HEK293 (cell line): ENCODE results near the gene GMPR2.
"Not testable (repeated sequence)": the region's sequence is repeated elsewhere in the genome, so short reads cannot be mapped to it uniquely, and the experiment has no call there.

Source experiments
- CTCF ChIA-PET: fragments of 350-600 bp; formaldehyde crosslinking; extraction: SDS; loops from one replicate; lab custom pipeline; 2021; ENCODE audit warnings: antibody characterized with exemption; lab: Yijun Ruan, JAX
- POLR2A ChIA-PET: fragments of 300-600 bp; formaldehyde crosslinking; extraction: SDS; loops from one replicate; lab custom pipeline; 2020; ENCODE audit warnings: antibody characterized with exemption, inconsistent platforms; lab: Yijun Ruan, JAX
- H3K27ac ChIP-seq: fragments of 200-500 bp; sonication (Bioruptor generic); 2 replicates; pipeline ENCODE4 v1.5.1; 2014; ENCODE audit warnings: low read depth, low read length, control low read depth, inconsistent platforms; ENCODE audit errors: extremely low read depth
- H3K36me3 ChIP-seq, 2 experiments: fragments of 200-500 bp in 1 of 2; sonication (Bioruptor generic) in 1 of 2; 1 replicate in 1 of 2; 2 replicates in 1 of 2; pipeline ENCODE4 v1.5.1; 2014 to 2017; ENCODE audit warnings: inconsistent platforms in 2 of 2, low read length in 2 of 2; ENCODE audit not compliant: control insufficient read depth in 2 of 2, insufficient read depth in 1 of 2
- H3K4me1 ChIP-seq: fragments of 200-500 bp; sonication (Bioruptor generic); 2 replicates; pipeline ENCODE4 v1.5.1; 2014; ENCODE audit warnings: mild to moderate bottlenecking, low read length, inconsistent platforms; ENCODE audit not compliant: control insufficient read depth, insufficient read depth
- H3K4me3 ChIP-seq: 2 replicates; pipeline ENCODE4 v1.5.1; 2011; ENCODE audit warnings: low read depth, mild to moderate bottlenecking, control low read depth, low read length, moderate library complexity
- H3K9me3 ChIP-seq: fragments of 200-500 bp; sonication (Bioruptor generic); 2 replicates; pipeline ENCODE4 v1.5.1; 2014; ENCODE audit warnings: low read depth, low read length, inconsistent platforms; ENCODE audit not compliant: control insufficient read depth, insufficient read depth
- EGR2 ChIP-seq: fragments of 450-650 bp; formaldehyde crosslinking; IDR thresholded peaks from 2 replicates; pipeline ENCODE4 v1.5.1; 2016; ENCODE audit warnings: low read depth, missing biosample characterization, missing genetic modification characterization
- GLIS1 ChIP-seq: fragments of 450-650 bp; formaldehyde crosslinking; IDR thresholded peaks from 2 replicates; pipeline ENCODE4 v1.5.1; 2016; ENCODE audit warnings: missing biosample characterization, missing genetic modification characterization
- ZFHX2 ChIP-seq: fragments of 450-650 bp; formaldehyde crosslinking; conservative IDR thresholded peaks from 2 replicates; pipeline ENCODE4 v1.5.1; 2016; ENCODE audit warnings: missing biosample characterization, missing genetic modification characterization
- ZNF274 ChIP-seq, 2 experiments: fragments of 200-500 bp in 1 of 2; fragments of 450-650 bp in 1 of 2; sonication (Bioruptor generic) in 1 of 2; formaldehyde crosslinking in 1 of 2; IDR thresholded peaks; 2 replicates each; pipeline versions ENCODE4 v1.5.1 to v1.6.1; 2014 to 2016; ENCODE audit warnings: borderline replicate concordance in 1 of 2, inconsistent platforms in 1 of 2, low read length in 1 of 2, missing biosample characterization in 1 of 2, missing genetic modification characterization in 1 of 2
- ZNF677 ChIP-seq: fragments of 450-650 bp; IDR thresholded peaks from 2 replicates; pipeline ENCODE4 v1.5.0; 2018; ENCODE audit warnings: missing biosample characterization, mild to moderate bottlenecking, missing genetic modification characterization, moderate library complexity
- ZNF747 ChIP-seq: fragments of 450-650 bp; formaldehyde crosslinking; IDR thresholded peaks from 2 replicates; pipeline ENCODE4 v1.5.1; 2016; ENCODE audit warnings: missing biosample characterization, missing genetic modification characterization
- ZNF792 ChIP-seq: fragments of 450-650 bp; formaldehyde crosslinking; IDR thresholded peaks from 2 replicates; pipeline ENCODE4 v1.5.1; 2016; ENCODE audit warnings: missing biosample characterization, missing genetic modification characterization
- ZNF843 ChIP-seq: fragments of 450-650 bp; formaldehyde crosslinking; IDR thresholded peaks from 2 replicates; pipeline ENCODE4 v1.5.1; 2016; ENCODE audit warnings: missing biosample characterization, missing genetic modification characterization
- TF ChIP-seq, protein P1 (sequence below): fragments of 450-650 bp; formaldehyde crosslinking; IDR thresholded peaks from 2 replicates; pipeline ENCODE4 v1.5.1; 2016; ENCODE audit warnings: missing biosample characterization, missing genetic modification characterization
- TF ChIP-seq, protein P2 (sequence below): fragments of 450-650 bp; formaldehyde crosslinking; IDR thresholded peaks from 2 replicates; pipeline ENCODE4 v1.5.1; 2016; ENCODE audit warnings: missing biosample characterization, missing genetic modification characterization, low read depth

GMPR2 gene

GRCh38 chr14:24198814-24199524, 33.8 kb upstream of the GMPR2 start:
- CTCF ChIA-PET: no interaction called here
- Histone ChIP-seq H3K4me3 (no peak overlapping the region), H3K36me3 (peaks cover 4 to 31% of the 10 kb centered on the region in 2 experiments; a peak in 2 of 3 replicates), H3K9me3 (no peaks in the 10 kb centered on the region)
- TF ChIP-seq GLIS1: 0 out of 2 replicates have a peak, but pooled peaks have one; percentile 11
- no peak for TF ChIP-seq ZNF843
- TF ChIP-seq ZNF747 (tag by site-specific recombination): no peak
- peak; percentile 61 for TF ChIP-seq ZFHX2 (tag by site-specific recombination)
- TF ChIP-seq, protein P1, sequence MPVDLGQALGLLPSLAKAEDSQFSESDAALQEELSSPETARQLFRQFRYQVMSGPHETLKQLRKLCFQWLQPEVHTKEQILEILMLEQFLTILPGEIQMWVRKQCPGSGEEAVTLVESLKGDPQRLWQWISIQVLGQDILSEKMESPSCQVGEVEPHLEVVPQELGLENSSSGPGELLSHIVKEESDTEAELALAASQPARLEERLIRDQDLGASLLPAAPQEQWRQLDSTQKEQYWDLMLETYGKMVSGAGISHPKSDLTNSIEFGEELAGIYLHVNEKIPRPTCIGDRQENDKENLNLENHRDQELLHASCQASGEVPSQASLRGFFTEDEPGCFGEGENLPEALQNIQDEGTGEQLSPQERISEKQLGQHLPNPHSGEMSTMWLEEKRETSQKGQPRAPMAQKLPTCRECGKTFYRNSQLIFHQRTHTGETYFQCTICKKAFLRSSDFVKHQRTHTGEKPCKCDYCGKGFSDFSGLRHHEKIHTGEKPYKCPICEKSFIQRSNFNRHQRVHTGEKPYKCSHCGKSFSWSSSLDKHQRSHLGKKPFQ (tag by site-specific recombination): peak; percentile 46; the same call in 1 of the 2 replicates
- TF ChIP-seq ZNF792 (tag by site-specific recombination): no peak
- TF ChIP-seq ZNF677 (tag by site-specific recombination): no peak
- TF ChIP-seq, protein P2, sequence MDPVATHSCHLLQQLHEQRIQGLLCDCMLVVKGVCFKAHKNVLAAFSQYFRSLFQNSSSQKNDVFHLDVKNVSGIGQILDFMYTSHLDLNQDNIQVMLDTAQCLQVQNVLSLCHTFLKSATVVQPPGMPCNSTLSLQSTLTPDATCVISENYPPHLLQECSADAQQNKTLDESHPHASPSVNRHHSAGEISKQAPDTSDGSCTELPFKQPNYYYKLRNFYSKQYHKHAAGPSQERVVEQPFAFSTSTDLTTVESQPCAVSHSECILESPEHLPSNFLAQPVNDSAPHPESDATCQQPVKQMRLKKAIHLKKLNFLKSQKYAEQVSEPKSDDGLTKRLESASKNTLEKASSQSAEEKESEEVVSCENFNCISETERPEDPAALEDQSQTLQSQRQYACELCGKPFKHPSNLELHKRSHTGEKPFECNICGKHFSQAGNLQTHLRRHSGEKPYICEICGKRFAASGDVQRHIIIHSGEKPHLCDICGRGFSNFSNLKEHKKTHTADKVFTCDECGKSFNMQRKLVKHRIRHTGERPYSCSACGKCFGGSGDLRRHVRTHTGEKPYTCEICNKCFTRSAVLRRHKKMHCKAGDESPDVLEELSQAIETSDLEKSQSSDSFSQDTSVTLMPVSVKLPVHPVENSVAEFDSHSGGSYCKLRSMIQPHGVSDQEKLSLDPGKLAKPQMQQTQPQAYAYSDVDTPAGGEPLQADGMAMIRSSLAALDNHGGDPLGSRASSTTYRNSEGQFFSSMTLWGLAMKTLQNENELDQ: no peak
- TF ChIP-seq ZNF274 (IDR thresholded peaks at IDR 0.05; ENCODE audit: low read length): no peak
- peak; percentile 62; the same call in 1 of the 2 replicates for TF ChIP-seq ZNF274 (tag by site-specific recombination; IDR thresholded peaks at IDR 0.05; ENCODE audit: borderline replicate concordance)
- peak; percentile 60 for TF ChIP-seq EGR2
- TF ChIP-seq, all 188 proteins: peak for 5
- Histone ChIP-seq H3K4me1 (peaks cover 4% of the 10 kb centered on the region; the same call in 1 of the 2 replicates), H3K27ac (peak overlapping the region; percentile 25; the same call in 1 of the 2 replicates)
- POLR2A ChIA-PET: interaction anchor here (1.6 to 2.0 kb wide), 2 partner anchors 10 to 14 kb away, joined by 4 to 7 read pairs; partner anchors contain the start of genes CHMP4A and IPO4

- H3K9me3 ChIP-seq, H3K27ac ChIP-seq, CTCF ChIA-PET, H3K4me1 ChIP-seq, H3K4me3 ChIP-seq: not testable (repeated sequence)
- peaks cover 7 to 54% of the 10 kb centered on the region in 2 experiments; a peak in 2 of 3 replicates for H3K36me3 ChIP-seq
- POLR2A ChIA-PET: interaction anchor here (0.9 kb wide), 1 partner anchor 11 kb away, joined by 3 read pairs; the partner anchor contains the start of gene CHMP4A
Observed at GRCh38 chr14:24202538-24202937, 30.2 kb upstream of the GMPR2 start.

- POLR2A ChIA-PET: interaction anchor here (0.9 kb wide), 1 partner anchor 10 kb away, joined by 3 read pairs; the partner anchor contains the start of gene CHMP4A
- peaks cover 12 to 62% of the 10 kb centered on the region in 2 experiments for H3K36me3 ChIP-seq
- CTCF ChIA-PET, H3K4me3 ChIP-seq, H3K27ac ChIP-seq, H3K9me3 ChIP-seq, H3K4me1 ChIP-seq: not testable (repeated sequence)
Observed at GRCh38 chr14:24203249-24203886, 29.4 kb upstream of the GMPR2 start.
